Measurements from ENCODE around the gene WARS2. TPM values are rescaled to one million over a fixed set of nuclear protein-coding genes. Genes with fewer than 3 reads are reported as not detected.
"Not testable (repeated sequence)": the region's sequence is repeated elsewhere in the genome, so short reads cannot be mapped to it uniquely, and the experiment has no call there.

The WARS2 gene
- total RNA-seq, 2 experiments from 2014 or later = 10.3 to 12.9 TPM

DNA sequence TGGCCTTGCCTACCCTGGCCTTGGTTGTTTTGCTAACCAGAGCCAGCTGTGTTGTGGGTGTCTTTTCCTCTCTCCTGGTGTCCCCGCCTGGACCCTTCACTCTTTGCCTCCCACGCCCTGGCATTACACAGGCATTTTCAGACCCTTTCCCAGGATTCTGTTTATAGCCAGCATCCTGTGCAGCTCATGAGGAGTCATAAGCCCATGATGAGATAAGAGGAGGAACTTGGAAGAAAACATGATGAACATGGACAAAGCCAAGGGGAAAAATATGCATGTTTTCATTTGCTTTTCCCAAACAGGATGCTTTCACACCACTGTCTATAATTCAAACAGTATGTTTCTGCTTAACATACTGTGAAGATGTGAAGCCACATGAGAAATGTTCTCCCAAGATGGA lies 18.7 kb upstream of the WARS2 start:
- peaks cover 5% of the 10 kb centered on the region for H3K9me3 Mint-ChIP-seq
- CTCF ChIA-PET = interaction anchor here (1.0 kb wide), 1 partner anchor 19 kb away, joined by 3 read pairs; the partner anchor contains the start of gene WARS2
- no peak overlapping the region for H3K27ac Mint-ChIP-seq
- DNase-seq = no peak
- POLR2A ChIA-PET = no interaction called here
- no peak overlapping the region for H3K4me3 Mint-ChIP-seq
- H3K27me3 Mint-ChIP-seq = no peaks in the 10 kb centered on the region
- no peaks in the 10 kb centered on the region for H3K4me1 Mint-ChIP-seq
- peaks cover 42% of the 10 kb centered on the region for H3K36me3 Mint-ChIP-seq (ENCODE audit: low read depth)

DNA sequence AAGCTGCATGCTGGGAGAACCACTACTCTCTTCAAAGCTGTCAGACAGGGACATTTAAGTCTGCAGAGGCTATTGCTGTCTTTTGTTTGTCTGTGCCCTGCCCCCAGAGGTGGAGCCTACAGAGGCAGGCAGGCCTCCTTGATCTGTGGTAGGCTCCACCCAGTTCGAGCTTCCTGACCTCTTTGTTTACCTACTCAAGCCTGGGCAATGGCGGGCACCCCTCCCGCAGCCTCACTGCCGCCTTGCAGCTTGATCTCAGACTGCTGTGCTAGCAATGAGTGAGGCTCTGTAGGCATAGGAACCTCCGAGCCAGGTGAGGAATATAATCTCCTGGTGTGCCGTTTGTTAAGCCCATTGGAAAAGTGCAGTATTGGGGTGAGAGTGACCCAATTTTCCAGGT lies 16.3 kb upstream of the WARS2 start:
- H3K27me3 Mint-ChIP-seq, H3K9me3 Mint-ChIP-seq, CTCF ChIA-PET, H3K4me1 Mint-ChIP-seq, DNase-seq, POLR2A ChIA-PET, H3K4me3 Mint-ChIP-seq, H3K27ac Mint-ChIP-seq: not testable (repeated sequence)
- peaks cover 46% of the 10 kb centered on the region for H3K36me3 Mint-ChIP-seq (ENCODE audit: low read depth)

DNA sequence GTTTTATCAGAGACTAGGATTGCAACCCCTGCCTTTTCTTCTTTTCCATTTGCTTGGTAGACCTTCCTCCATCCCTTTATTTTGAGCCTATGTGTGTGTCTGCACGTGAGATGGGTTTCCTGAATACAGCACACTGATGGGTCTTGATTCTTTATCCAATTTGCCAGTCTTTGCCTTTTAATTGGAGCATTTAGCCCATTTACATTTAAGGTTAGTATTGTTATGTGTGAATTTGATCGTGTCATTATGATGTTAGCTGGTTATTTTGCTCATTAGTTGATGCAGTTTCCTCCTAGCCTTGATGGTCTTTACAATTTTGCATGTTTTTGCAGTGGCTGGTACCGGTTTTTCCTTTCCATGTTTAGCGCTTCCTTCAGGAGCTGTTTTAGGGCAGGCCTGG lies 14.6 kb upstream of the WARS2 start:
- H3K9me3 Mint-ChIP-seq, H3K27ac Mint-ChIP-seq, H3K4me3 Mint-ChIP-seq, H3K4me1 Mint-ChIP-seq, DNase-seq, H3K27me3 Mint-ChIP-seq, CTCF ChIA-PET, POLR2A ChIA-PET: not testable (repeated sequence)
- peaks cover 49% of the 10 kb centered on the region for H3K36me3 Mint-ChIP-seq (ENCODE audit: low read depth)

DNA sequence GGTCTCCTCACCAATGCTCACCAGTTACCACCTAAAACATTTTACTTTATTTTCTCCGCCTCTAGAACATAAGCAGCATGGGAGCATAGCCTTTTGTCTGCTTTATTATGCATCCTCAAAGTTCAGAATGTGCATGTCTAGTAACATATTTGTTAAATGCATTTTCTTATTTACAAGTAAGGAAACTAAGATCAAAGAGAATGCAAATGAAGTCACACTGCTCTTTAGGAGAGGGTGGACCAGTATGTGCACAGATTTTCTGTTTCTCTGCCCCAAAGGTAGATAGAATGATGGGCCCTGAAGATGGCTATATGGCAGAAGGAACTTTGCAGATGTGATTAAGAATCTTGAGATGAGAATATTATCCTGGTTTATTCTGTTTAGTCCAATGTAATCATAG lies 9.7 kb upstream of the WARS2 start:
- Mint-ChIP-seq H3K4me1 (peaks cover 3% of the 10 kb centered on the region), H3K27ac (no peak overlapping the region), H3K36me3 (ENCODE audit: low read depth) (peaks cover 17% of the 10 kb centered on the region), H3K4me3 (no peak overlapping the region), H3K9me3 (peaks cover 2% of the 10 kb centered on the region), H3K27me3 (no peaks in the 10 kb centered on the region)
- POLR2A ChIA-PET = no interaction called here
- DNase-seq = no peak
- CTCF ChIA-PET = no interaction called here

- no peak overlapping the region for H3K27ac Mint-ChIP-seq
- CTCF ChIA-PET = no interaction called here
- H3K4me1 Mint-ChIP-seq = peaks cover 14% of the 10 kb centered on the region
- H3K27me3 Mint-ChIP-seq = no peaks in the 10 kb centered on the region
- POLR2A ChIA-PET = no interaction called here
- DNase-seq = no peak
- no peaks in the 10 kb centered on the region for H3K9me3 Mint-ChIP-seq
- H3K36me3 Mint-ChIP-seq (ENCODE audit: low read depth) = peaks cover 8% of the 10 kb centered on the region
- no peak overlapping the region for H3K4me3 Mint-ChIP-seq
Measured at GRCh38 chr1:119147661-119148090, 7.2 kb upstream of the WARS2 start.

DNA sequence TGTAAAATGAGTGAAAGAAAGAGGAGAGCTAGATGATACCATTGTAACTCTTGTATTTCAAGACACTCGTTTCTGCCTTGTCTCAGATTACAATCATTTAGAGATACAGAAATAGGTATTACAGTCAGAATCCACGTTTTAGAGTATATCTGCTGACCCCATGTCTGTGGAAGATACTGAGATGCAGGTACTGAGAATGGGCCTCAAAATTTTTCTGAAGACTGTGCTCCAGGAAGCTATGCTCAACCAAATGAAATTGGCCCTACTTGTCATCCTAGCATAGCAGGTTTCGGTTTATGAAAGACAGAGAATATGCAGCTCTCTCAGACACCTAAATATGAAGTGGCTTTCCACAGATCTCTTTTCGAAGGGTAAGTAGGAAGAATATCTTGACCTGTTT lies 6.0 kb upstream of the WARS2 start:
- ChIA-PET CTCF (interaction anchor here (1.3 kb wide), 1 partner anchor 11 kb away, joined by 3 read pairs; no protein-coding TSS in a partner anchor), POLR2A (no interaction called here)
- Mint-ChIP-seq H3K4me3 (no peak overlapping the region), H3K27ac (no peak overlapping the region), H3K4me1 (peaks cover 22% of the 10 kb centered on the region), H3K9me3 (no peaks in the 10 kb centered on the region), H3K27me3 (no peaks in the 10 kb centered on the region), H3K36me3 (ENCODE audit: low read depth) (peaks cover 8% of the 10 kb centered on the region)
- DNase-seq = no peak

DNA sequence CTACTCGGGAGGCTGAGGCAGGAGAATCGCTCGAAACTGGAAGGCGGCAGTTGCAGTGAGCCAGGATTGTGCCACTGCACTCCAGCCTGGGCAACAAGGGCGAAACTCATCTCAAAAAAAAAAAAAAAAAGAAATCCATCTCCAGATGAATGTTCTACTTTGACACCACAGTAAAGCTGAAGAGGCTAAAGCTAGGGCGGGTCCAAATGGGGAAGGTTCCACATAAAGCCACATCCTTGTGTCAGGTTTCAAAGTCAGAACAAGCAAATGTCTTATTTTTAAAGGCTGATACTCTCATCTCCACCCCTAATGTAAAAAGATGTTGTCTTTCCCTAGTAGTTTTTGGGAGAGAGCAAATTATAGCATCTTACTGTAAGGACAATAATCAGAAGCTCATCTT lies 4.4 kb upstream of the WARS2 start:
- Mint-ChIP-seq H3K27me3 (no peaks in the 10 kb centered on the region), H3K4me3 (no peak overlapping the region), H3K9me3 (no peaks in the 10 kb centered on the region), H3K27ac (peak overlapping the region; percentile 51), H3K36me3 (ENCODE audit: low read depth) (peaks cover 6% of the 10 kb centered on the region), H3K4me1 (peaks cover 29% of the 10 kb centered on the region)
- ChIA-PET POLR2A (interaction anchor here (0.6 kb wide), 1 partner anchor 157 kb away, joined by 7 read pairs; no protein-coding TSS in a partner anchor), CTCF (no interaction called here)
- peak; percentile 10 for DNase-seq

GRCh38 chr1:119143706-119144105 lies 3.3 kb upstream of the WARS2 start:
- Mint-ChIP-seq H3K27ac (no peak overlapping the region), H3K36me3 (ENCODE audit: low read depth) (peaks cover 6% of the 10 kb centered on the region), H3K9me3 (no peaks in the 10 kb centered on the region), H3K4me1 (peaks cover 30% of the 10 kb centered on the region), H3K27me3 (no peaks in the 10 kb centered on the region), H3K4me3 (no peak overlapping the region)
- DNase-seq = no peak
- POLR2A ChIA-PET = no interaction called here
- CTCF ChIA-PET = no interaction called here

DNA sequence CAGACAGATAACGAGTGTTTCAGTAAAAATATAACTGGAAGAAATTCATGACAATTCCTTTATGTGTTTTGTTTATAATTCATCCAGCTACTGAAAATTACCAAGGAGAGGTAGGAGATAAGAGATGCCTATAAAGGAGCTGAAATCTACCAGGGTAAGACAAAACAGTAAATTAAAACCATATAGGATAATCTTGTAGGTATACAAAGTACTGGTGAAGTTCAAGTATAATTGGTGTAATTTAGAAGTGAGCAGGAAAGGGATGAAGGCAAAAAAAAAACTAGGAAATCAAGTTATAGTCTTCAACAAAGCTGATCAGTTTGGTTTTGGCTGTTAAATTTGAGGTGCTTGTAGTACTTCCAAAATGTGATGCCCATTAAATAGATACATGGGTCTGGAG lies 1.2 kb upstream of the WARS2 start:
- Mint-ChIP-seq H3K4me3 (no peak overlapping the region), H3K4me1 (peaks cover 30% of the 10 kb centered on the region), H3K36me3 (ENCODE audit: low read depth) (peaks cover 6% of the 10 kb centered on the region), H3K27ac (no peak overlapping the region), H3K27me3 (no peaks in the 10 kb centered on the region), H3K9me3 (no peaks in the 10 kb centered on the region)
- CTCF ChIA-PET = interaction anchor here (1.1 kb wide), 1 partner anchor 16 kb away, joined by 3 read pairs; no protein-coding TSS in a partner anchor
- POLR2A ChIA-PET = no interaction called here
- DNase-seq = no peak

DNA sequence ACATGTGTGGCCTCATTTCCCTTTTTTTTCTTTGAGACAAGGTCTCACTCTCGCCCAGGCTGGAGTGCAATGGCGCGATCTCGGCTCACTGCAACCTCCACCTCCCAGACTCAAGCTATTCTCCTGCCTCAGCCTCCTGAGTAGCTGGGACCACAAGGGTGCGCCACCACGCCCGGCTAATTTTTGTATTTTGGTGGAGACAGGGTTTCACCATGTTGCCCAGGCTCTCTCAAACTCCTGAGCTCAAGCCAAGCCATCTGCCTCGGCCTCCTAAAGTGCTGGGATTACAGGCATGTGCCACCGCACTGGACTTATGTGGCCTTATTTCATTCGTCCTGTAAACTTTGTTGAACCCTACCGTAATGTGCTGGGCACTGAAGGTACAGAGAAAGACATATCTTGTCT lies 569 bp upstream of the WARS2 start:
- Mint-ChIP-seq H3K4me1 (peaks cover 30% of the 10 kb centered on the region), H3K27ac (no peak overlapping the region), H3K36me3 (ENCODE audit: low read depth) (peaks cover 6% of the 10 kb centered on the region), H3K9me3 (no peaks in the 10 kb centered on the region), H3K27me3 (no peaks in the 10 kb centered on the region), H3K4me3 (no peak overlapping the region)
- ChIA-PET CTCF (interaction anchor here (1.1 to 1.4 kb wide), 3 partner anchors 9 to 18 kb away, joined by 3 read pairs; no protein-coding TSS in a partner anchor), POLR2A (no interaction called here)
- peak; percentile 41 for DNase-seq

- POLR2A ChIA-PET = no interaction called here
- H3K4me3 Mint-ChIP-seq = no peak overlapping the region
- peaks cover 24% of the 10 kb centered on the region for H3K4me1 Mint-ChIP-seq
- H3K9me3 Mint-ChIP-seq = no peaks in the 10 kb centered on the region
- CTCF ChIA-PET = interaction anchor here (1.2 to 1.4 kb wide), 2 partner anchors 8 to 19 kb away, joined by 3 read pairs; no protein-coding TSS in a partner anchor
- peaks cover 6% of the 10 kb centered on the region for H3K36me3 Mint-ChIP-seq (ENCODE audit: low read depth)
- no peak overlapping the region for H3K27ac Mint-ChIP-seq
- DNase-seq = no peak
- H3K27me3 Mint-ChIP-seq = no peaks in the 10 kb centered on the region
Measured at GRCh38 chr1:119139857-119140176, 636 bp downstream of the WARS2 start.

GRCh38 chr1:119139403-119139802 lies 1.1 kb downstream of the WARS2 start:
- H3K27ac Mint-ChIP-seq = no peak overlapping the region
- H3K4me1 Mint-ChIP-seq = peaks cover 21% of the 10 kb centered on the region
- ChIA-PET POLR2A (no interaction called here), CTCF (no interaction called here)
- H3K4me3 Mint-ChIP-seq = no peak overlapping the region
- peaks cover 6% of the 10 kb centered on the region for H3K36me3 Mint-ChIP-seq (ENCODE audit: low read depth)
- no peak for DNase-seq
- H3K27me3 Mint-ChIP-seq = no peaks in the 10 kb centered on the region
- H3K9me3 Mint-ChIP-seq = no peaks in the 10 kb centered on the region

DNA sequence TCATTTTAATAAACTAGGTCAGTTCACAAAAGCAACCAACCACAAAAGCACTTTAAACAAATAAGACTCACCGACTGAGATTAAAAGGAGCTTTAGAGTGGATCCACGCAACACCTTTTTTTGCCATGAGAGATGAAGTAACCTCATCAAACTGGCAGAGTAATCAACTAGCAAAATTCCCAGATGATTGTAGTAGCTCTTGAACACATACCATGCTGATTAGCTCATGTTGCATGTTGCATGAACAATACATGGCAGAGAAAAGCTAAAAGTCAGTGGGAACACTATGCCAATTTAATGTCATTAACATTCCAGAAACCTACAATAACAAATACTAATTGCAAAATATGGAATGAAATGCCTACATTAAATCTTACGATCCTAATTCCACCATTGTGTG lies 4.1 kb downstream of the WARS2 start:
- peaks cover 2% of the 10 kb centered on the region for H3K36me3 Mint-ChIP-seq (ENCODE audit: low read depth)
- H3K4me1 Mint-ChIP-seq = peaks cover 8% of the 10 kb centered on the region
- POLR2A ChIA-PET = no interaction called here
- CTCF ChIA-PET = no interaction called here
- no peak for DNase-seq
- H3K4me3 Mint-ChIP-seq = no peak overlapping the region
- H3K27me3 Mint-ChIP-seq = no peaks in the 10 kb centered on the region
- H3K9me3 Mint-ChIP-seq = no peaks in the 10 kb centered on the region
- H3K27ac Mint-ChIP-seq = no peak overlapping the region

- no peak for DNase-seq
- Mint-ChIP-seq H3K27ac (no peak overlapping the region), H3K4me3 (no peak overlapping the region), H3K4me1 (peaks cover 1% of the 10 kb centered on the region), H3K27me3 (no peaks in the 10 kb centered on the region), H3K36me3 (ENCODE audit: low read depth) (peaks cover 2% of the 10 kb centered on the region), H3K9me3 (peaks cover 3% of the 10 kb centered on the region)
- CTCF ChIA-PET = no interaction called here
- POLR2A ChIA-PET = no interaction called here
Measured at GRCh38 chr1:119133987-119134386, 6.5 kb downstream of the WARS2 start.
